HepG2 (cell line): Measurements from ENCODE around the gene ACSS2. TPM values are rescaled to one million over a fixed set of nuclear protein-coding genes. Genes with fewer than 3 reads are reported as not detected.

Source experiments
- ASH2L ChIP-seq: fragments of 300-600, 200-600 bp; sonication (generic); IDR thresholded peaks from 2 replicates; pipeline ENCODE4 v1.7.0; 2017; ENCODE audit warnings: low read depth, mild to moderate bottlenecking, moderate library complexity, mixed read lengths, low read length; ENCODE audit not compliant: insufficient read length
- CBX1 ChIP-seq: IDR thresholded peaks from one replicate; pipeline ENCODE4 v1.6.1; 2016; ENCODE audit warnings: antibody characterized with exemption, low read depth
- CENPX ChIP-seq: sonication (generic); formaldehyde crosslinking; IDR thresholded peaks from 2 replicates; pipeline ENCODE4 v1.9.0; 2021; ENCODE audit warnings: mild to moderate bottlenecking, missing genetic modification reagents, moderate library complexity
- E2F1 ChIP-seq: sonication (generic); formaldehyde crosslinking; IDR thresholded peaks from 2 replicates; pipeline ENCODE4 v1.5.0; 2020; ENCODE audit warnings: missing genetic modification reagents
- KDM5A ChIP-seq: fragments of 200-600 bp; sonication (generic); IDR thresholded peaks from 2 replicates; pipeline ENCODE4 v1.7.0; 2018; ENCODE audit warnings: antibody characterized with exemption, mild to moderate bottlenecking, low read length, borderline replicate concordance
- MED13 ChIP-seq: sonication (generic); formaldehyde crosslinking; IDR thresholded peaks from 2 replicates; pipeline ENCODE4 v1.5.0; 2020; ENCODE audit warnings: missing genetic modification reagents
- POGZ ChIP-seq: sonication (generic); formaldehyde crosslinking; IDR thresholded peaks from 2 replicates; pipeline ENCODE4 v1.4.0; 2020; ENCODE audit warnings: mild to moderate bottlenecking, missing genetic modification reagents
- RFXAP ChIP-seq: sonication (generic); formaldehyde crosslinking; IDR thresholded peaks from 2 replicates; pipeline ENCODE4 v1.4.0; 2020; ENCODE audit warnings: missing genetic modification reagents, borderline replicate concordance
- RNF2 ChIP-seq: fragments of 450-650 bp; conservative IDR thresholded peaks from 2 replicates; pipeline ENCODE4 v1.6.1; 2016; ENCODE audit warnings: low read depth
- TMF1 ChIP-seq: sonication (generic); formaldehyde crosslinking; IDR thresholded peaks from 2 replicates; pipeline ENCODE4 v1.8.1; 2022; ENCODE audit warnings: low read depth, missing genetic modification reagents
- TOE1 ChIP-seq: sonication (generic); formaldehyde crosslinking; IDR thresholded peaks from 2 replicates; pipeline ENCODE4 v1.4.0; 2020; ENCODE audit warnings: mild to moderate bottlenecking, missing genetic modification reagents
- ZNF282 ChIP-seq: fragments of 450-650 bp; IDR thresholded peaks from 2 replicates; pipeline ENCODE4 v1.6.1; 2018; ENCODE audit not compliant: partially characterized antibody
- ZNF337 ChIP-seq: sonication (generic); formaldehyde crosslinking; IDR thresholded peaks from 2 replicates; pipeline ENCODE4 v1.5.1; 2020; ENCODE audit warnings: missing genetic modification reagents, low read depth, mild to moderate bottlenecking, borderline replicate concordance
- ZNF33A ChIP-seq: sonication (generic); formaldehyde crosslinking; IDR thresholded peaks from 2 replicates; pipeline ENCODE4 v1.5.1; 2020; ENCODE audit warnings: missing genetic modification reagents, mild to moderate bottlenecking, moderate library complexity, borderline replicate concordance
- ZNF562 ChIP-seq: sonication (generic); formaldehyde crosslinking; IDR thresholded peaks from 2 replicates; pipeline ENCODE4 v1.8.0; 2022; ENCODE audit warnings: missing genetic modification reagents, borderline replicate concordance
- ZNF660 ChIP-seq: sonication (generic); formaldehyde crosslinking; IDR thresholded peaks from 2 replicates; pipeline ENCODE4 v1.5.1; 2020; ENCODE audit warnings: mild to moderate bottlenecking, low read depth, missing genetic modification reagents, borderline replicate concordance
- ZNF691 ChIP-seq: sonication (generic); formaldehyde crosslinking; IDR thresholded peaks from 2 replicates; pipeline ENCODE4 v1.4.0; 2020; ENCODE audit warnings: missing genetic modification reagents, low read depth, mild to moderate bottlenecking, borderline replicate concordance
- ZUFSP ChIP-seq: sonication (generic); formaldehyde crosslinking; IDR thresholded peaks from 2 replicates; pipeline ENCODE4 v1.9.0; 2021; ENCODE audit warnings: missing genetic modification reagents, mild to moderate bottlenecking, borderline replicate concordance
- polyA plus RNA-seq, 8 experiments: library from polyadenylated mRNA; depleted of rRNA in 3 of 8; stranded (reverse) in 7 of 8; unstranded in 1 of 8; fragments of >200 nt; fragmentation: Illumina TruSeq in 4 of 8; extraction: Trizol in 4 of 8; gene quantifications; 2 replicates each; pipeline versions ENCODE4 v1.2.1 to v1.2.3, GENCODE V29; 2011 to 2016; ENCODE audit warnings: low read depth in 4 of 8, missing spikeins in 1 of 8, mixed read lengths in 1 of 8; ENCODE audit not compliant: insufficient read depth in 1 of 8
- total RNA-seq, 5 experiments: library from RNA; depleted of rRNA; stranded (reverse); fragments of >200 nt; fragmentation: Illumina TruSeq; extraction: Trizol; gene quantifications; 2 replicates each; pipeline ENCODE4 v1.2.3, GENCODE V29; 2016; ENCODE audit warnings: low read depth in 1 of 5
- TF ChIP-seq, protein P1 (sequence below): sonication (generic); formaldehyde crosslinking; IDR thresholded peaks from 2 replicates; pipeline ENCODE4 v1.4.0; 2020; ENCODE audit warnings: missing genetic modification reagents
- TF ChIP-seq, protein P2 (sequence below): sonication (generic); formaldehyde crosslinking; IDR thresholded peaks from 2 replicates; pipeline ENCODE4 v1.9.0; 2021; ENCODE audit warnings: missing genetic modification reagents, borderline replicate concordance

Gene ACSS2
- total and polyA plus RNA-seq, 2 of the 13 experiments (the other 11 are each of a cell fraction or from before 2014, with no cell fraction given): 72.8 to 89.7 TPM

GRCh38 chr20:34876406-34877282, at the start of gene ACSS2 (continued):
- TF ChIP-seq, protein P1, sequence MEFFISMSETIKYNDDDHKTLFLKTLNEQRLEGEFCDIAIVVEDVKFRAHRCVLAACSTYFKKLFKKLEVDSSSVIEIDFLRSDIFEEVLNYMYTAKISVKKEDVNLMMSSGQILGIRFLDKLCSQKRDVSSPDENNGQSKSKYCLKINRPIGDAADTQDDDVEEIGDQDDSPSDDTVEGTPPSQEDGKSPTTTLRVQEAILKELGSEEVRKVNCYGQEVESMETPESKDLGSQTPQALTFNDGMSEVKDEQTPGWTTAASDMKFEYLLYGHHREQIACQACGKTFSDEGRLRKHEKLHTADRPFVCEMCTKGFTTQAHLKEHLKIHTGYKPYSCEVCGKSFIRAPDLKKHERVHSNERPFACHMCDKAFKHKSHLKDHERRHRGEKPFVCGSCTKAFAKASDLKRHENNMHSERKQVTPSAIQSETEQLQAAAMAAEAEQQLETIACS (CRISPR knock-in tag): no peak
- TF ChIP-seq KDM5A (peak; percentile 85), ZNF691 (CRISPR knock-in tag) (peak; percentile 38; the same call in 1 of the 2 replicates), ZNF282 (no peak), E2F1 (CRISPR knock-in tag) (0 out of 2 replicates have a peak, but pooled peaks have one; percentile 30), TMF1 (CRISPR knock-in tag) (peak; percentile 72; the same call in 1 of the 2 replicates), ZNF33A (no peak), RNF2 (0 out of 2 replicates have a peak, but pooled peaks have one; percentile 35), RFXAP (no peak), CBX1 (no peak), CENPX (CRISPR knock-in tag) (no peak), TOE1 (CRISPR knock-in tag) (no peak), ASH2L (peak; percentile 96), ZNF562 (no peak), ZNF337 (CRISPR knock-in tag) (no peak), MED13 (CRISPR knock-in tag) (peak; percentile 55; the same call in 1 of the 2 replicates), POGZ (CRISPR knock-in tag) (peak; percentile 15; the same call in 1 of the 2 replicates), ZNF660 (CRISPR knock-in tag) (no peak), ZUFSP (CRISPR knock-in tag) (no peak)
- TF ChIP-seq, protein P2, sequence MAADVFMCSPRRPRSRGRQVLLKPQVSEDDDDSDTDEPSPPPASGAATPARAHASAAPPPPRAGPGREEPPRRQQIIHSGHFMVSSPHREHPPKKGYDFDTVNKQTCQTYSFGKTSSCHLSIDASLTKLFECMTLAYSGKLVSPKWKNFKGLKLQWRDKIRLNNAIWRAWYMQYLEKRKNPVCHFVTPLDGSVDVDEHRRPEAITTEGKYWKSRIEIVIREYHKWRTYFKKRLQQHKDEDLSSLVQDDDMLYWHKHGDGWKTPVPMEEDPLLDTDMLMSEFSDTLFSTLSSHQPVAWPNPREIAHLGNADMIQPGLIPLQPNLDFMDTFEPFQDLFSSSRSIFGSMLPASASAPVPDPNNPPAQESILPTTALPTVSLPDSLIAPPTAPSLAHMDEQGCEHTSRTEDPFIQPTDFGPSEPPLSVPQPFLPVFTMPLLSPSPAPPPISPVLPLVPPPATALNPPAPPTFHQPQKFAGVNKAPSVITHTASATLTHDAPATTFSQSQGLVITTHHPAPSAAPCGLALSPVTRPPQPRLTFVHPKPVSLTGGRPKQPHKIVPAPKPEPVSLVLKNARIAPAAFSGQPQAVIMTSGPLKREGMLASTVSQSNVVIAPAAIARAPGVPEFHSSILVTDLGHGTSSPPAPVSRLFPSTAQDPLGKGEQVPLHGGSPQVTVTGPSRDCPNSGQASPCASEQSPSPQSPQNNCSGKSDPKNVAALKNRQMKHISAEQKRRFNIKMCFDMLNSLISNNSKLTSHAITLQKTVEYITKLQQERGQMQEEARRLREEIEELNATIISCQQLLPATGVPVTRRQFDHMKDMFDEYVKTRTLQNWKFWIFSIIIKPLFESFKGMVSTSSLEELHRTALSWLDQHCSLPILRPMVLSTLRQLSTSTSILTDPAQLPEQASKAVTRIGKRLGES (CRISPR knock-in tag): no peak
